GM12891 (cell line): Measurements from ENCODE around the gene KCTD16.

Source experiments
- POLR2A ChIP-seq: IDR thresholded peaks from 2 replicates; pipeline ENCODE4 v1.6.1; 2011; ENCODE audit warnings: low read depth, low read length, control low read depth
- POLR2AphosphoS5 ChIP-seq: IDR thresholded peaks from 2 replicates; pipeline ENCODE4 v1.6.1; 2011; ENCODE audit warnings: low read depth, low read length, control low read depth
- SPI1 ChIP-seq: IDR thresholded peaks from 2 replicates; pipeline ENCODE4 v1.6.1; 2011; ENCODE audit warnings: low read depth, low read length, control low read depth
- TAF1 ChIP-seq: IDR thresholded peaks from 2 replicates; pipeline ENCODE4 v1.6.1; 2011; ENCODE audit warnings: low read depth, low read length, control low read depth

GRCh38 chr5:144467792-144468191 is 297.1 kb downstream of the KCTD16 start:
- TF ChIP-seq POLR2A (no peak), POLR2AphosphoS5 (no peak), TAF1 (no peak), SPI1 (no peak)
